Gastrocnemius medialis (tissue), 4 donors: ENCODE data around the gene TBCA. TPM values are rescaled to one million over a fixed set of nuclear protein-coding genes. Genes with fewer than 3 reads are reported as not detected.

ENCODE experiments used
- ATAC-seq, 2 donors: fragments of 150-250 bp; one replicate each; pipeline ENCODE4 v1.9.1; 2016
- DNase-seq, 2 donors: peaks; one replicate each; pipeline ENCODE4 v3.0.0-alpha.2; 2019
- H3K27ac ChIP-seq, 4 donors: fragments of 200-600 bp; sonication (generic); 1 replicate in 1 of 4; 2 replicates in 3 of 4; pipeline ENCODE4 v1.5.1; 2016 to 2018; ENCODE audit warnings: mild to moderate bottlenecking in 2 of 4, moderate library complexity in 1 of 4
- H3K27me3 ChIP-seq, 3 donors: fragments of 200-600 bp; sonication (generic) in 2 of 3; 1 replicate in 1 of 3; 2 replicates in 2 of 3; pipeline versions ENCODE4 v1.5.1 to v1.6.0; 2016 to 2019; ENCODE audit warnings: mild to moderate bottlenecking in 1 of 3, moderate library complexity in 1 of 3
- H3K36me3 ChIP-seq, 2 donors: fragments of 200-600 bp; sonication (generic) in 1 of 2; one replicate each; pipeline ENCODE4 v1.5.1; 2017 to 2018
- H3K4me1 ChIP-seq, 2 donors: fragments of 200-600 bp; sonication (generic) in 1 of 2; one replicate each; pipeline ENCODE4 v1.5.1; 2016 to 2017; ENCODE audit warnings: mild to moderate bottlenecking in 2 of 2
- H3K4me3 ChIP-seq, 4 donors: fragments of 200-600 bp; sonication (generic) in 3 of 4; 1 replicate in 1 of 4; 2 replicates in 3 of 4; pipeline ENCODE4 v1.5.1; 2016 to 2019; ENCODE audit warnings: mild to moderate bottlenecking in 2 of 4
- H3K9me3 ChIP-seq, 3 donors: fragments of 200-600 bp; sonication (generic) in 2 of 3; 1 replicate in 1 of 3; 2 replicates in 2 of 3; pipeline ENCODE4 v1.5.1; 2016 to 2019
- POLR2A ChIP-seq, 2 donors: fragments of 450-650 bp; IDR thresholded peaks; one replicate each; pipeline ENCODE4 v1.6.1; 2017; ENCODE audit warnings: antibody characterized with exemption in 2 of 2, mild to moderate bottlenecking in 2 of 2, moderate library complexity in 2 of 2
- in situ Hi-C, 4 donors: fragments of 200-750 bp; cut with MboI; loops; one replicate each; pipeline versions ENCODE4 v1.15.0 to v1.8.0; 2017; ENCODE audit warnings: low sequenced_read_pairs in 4 of 4
- intact Hi-C: fragments of 100-400 bp; cut with DNase I; formaldehyde crosslinking; loops from one replicate; pipeline ENCODE4 v1.15.1; 2023; ENCODE audit warnings: low total_unique reads
- total RNA-seq, 4 donors: library from RNA; depleted of rRNA; stranded (reverse); fragments of >200 nt; gene quantifications; one replicate each; pipeline versions ENCODE4 v1.1.0 to v1.2.3, GENCODE V29; 2016
- TF ChIP-seq, protein P1 (sequence below), 5 experiments: fragments of 450-650 bp in 3 of 5; fragments of 200-600 bp in 2 of 5; sonication (generic) in 2 of 5; IDR thresholded peaks in 4 of 5; conservative IDR thresholded peaks in 1 of 5; 1 replicate in 4 of 5; 2 replicates in 1 of 5; pipeline ENCODE4 v1.5.1; 2016 to 2019; ENCODE audit warnings: antibody characterized with exemption in 5 of 5, mild to moderate bottlenecking in 3 of 5, moderate library complexity in 3 of 5

Gene TBCA
- total RNA-seq, 4 donors from 2014 or later: 63.7 to 106 (median 88.1) TPM

DNA sequence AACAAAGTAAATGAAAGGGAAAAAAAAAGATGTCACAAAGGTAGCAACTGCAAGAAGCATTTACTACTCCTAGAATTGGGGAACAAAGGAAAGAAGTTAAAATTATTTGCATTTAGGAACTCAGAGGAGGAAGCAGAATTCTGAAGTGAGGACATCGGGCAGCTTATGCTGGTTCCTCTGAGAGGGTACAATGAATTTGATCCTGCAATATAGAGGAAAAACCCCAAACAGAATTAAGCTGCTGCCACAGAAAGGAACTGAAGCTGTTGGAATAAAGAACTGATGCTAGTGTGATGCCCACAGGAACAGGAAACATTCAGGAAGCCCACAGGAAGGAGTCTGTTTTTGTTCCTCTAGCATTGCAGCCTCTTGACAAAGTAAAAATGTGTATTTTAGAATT, 22.3 kb upstream of the TBCA start:
- Histone ChIP-seq H3K4me1 (no peaks in the 10 kb centered on the region), H3K4me3 (no peak overlapping the region), H3K9me3 (no peaks in the 10 kb centered on the region), H3K27ac (no peak overlapping the region), H3K27me3 (no peaks in the 10 kb centered on the region), H3K36me3 (no peaks in the 10 kb centered on the region)
- TF ChIP-seq, protein P1, sequence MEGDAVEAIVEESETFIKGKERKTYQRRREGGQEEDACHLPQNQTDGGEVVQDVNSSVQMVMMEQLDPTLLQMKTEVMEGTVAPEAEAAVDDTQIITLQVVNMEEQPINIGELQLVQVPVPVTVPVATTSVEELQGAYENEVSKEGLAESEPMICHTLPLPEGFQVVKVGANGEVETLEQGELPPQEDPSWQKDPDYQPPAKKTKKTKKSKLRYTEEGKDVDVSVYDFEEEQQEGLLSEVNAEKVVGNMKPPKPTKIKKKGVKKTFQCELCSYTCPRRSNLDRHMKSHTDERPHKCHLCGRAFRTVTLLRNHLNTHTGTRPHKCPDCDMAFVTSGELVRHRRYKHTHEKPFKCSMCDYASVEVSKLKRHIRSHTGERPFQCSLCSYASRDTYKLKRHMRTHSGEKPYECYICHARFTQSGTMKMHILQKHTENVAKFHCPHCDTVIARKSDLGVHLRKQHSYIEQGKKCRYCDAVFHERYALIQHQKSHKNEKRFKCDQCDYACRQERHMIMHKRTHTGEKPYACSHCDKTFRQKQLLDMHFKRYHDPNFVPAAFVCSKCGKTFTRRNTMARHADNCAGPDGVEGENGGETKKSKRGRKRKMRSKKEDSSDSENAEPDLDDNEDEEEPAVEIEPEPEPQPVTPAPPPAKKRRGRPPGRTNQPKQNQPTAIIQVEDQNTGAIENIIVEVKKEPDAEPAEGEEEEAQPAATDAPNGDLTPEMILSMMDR (IDR thresholded peaks at IDR 0.05 in 4 of 5, conservative IDR thresholded peaks at IDR 0.05 in 1 of 5): no peak
- no peak for TF ChIP-seq POLR2A (IDR thresholded peaks at IDR 0.05)
- no peak for DNase-seq
- ATAC-seq: no peak
- intact Hi-C loops: no loop called here
- in situ Hi-C loops: no loop called here

GRCh38 chr5:77797136-77797535, 21.0 kb upstream of the TBCA start:
- Histone ChIP-seq H3K27me3 (no peaks in the 10 kb centered on the region), H3K4me3 (no peak overlapping the region), H3K36me3 (no peaks in the 10 kb centered on the region), H3K9me3 (no peaks in the 10 kb centered on the region), H3K4me1 (no peaks in the 10 kb centered on the region), H3K27ac (no peak overlapping the region)
- no peak for TF ChIP-seq POLR2A (IDR thresholded peaks at IDR 0.05)
- TF ChIP-seq, protein P1 (IDR thresholded peaks at IDR 0.05 in 4 of 5, conservative IDR thresholded peaks at IDR 0.05 in 1 of 5): no peak
- in situ Hi-C loops (no loop called here), intact Hi-C loops (no loop called here)
- DNase-seq (no peak), ATAC-seq (no peak)

DNA sequence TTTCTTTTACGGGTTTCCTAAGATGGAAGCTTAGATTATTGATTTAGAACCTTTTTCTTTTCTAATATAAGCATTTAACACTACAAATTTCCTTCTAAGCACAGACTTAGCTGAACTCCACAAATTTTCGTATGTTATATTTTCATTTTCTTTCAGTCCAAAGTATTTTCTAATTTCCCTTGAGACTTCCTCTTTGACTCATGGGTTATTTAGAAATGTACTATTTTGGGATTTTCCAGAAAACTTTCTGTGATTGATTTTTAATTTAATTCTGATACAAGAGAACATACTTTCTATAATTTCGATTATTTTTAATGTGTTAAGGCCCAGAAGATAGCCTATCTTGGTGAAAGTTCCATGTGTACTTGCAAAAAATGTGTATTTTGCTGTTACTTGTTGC, 19.7 kb upstream of the TBCA start:
- DNase-seq: no peak
- Histone ChIP-seq H3K9me3 (no peaks in the 10 kb centered on the region), H3K36me3 (no peaks in the 10 kb centered on the region), H3K4me1 (no peaks in the 10 kb centered on the region), H3K27me3 (no peaks in the 10 kb centered on the region), H3K4me3 (no peak overlapping the region), H3K27ac (no peak overlapping the region)
- in situ Hi-C loops (no loop called here), intact Hi-C loops (no loop called here)
- TF ChIP-seq POLR2A (IDR thresholded peaks at IDR 0.05): no peak
- TF ChIP-seq, protein P1 (IDR thresholded peaks at IDR 0.05 in 4 of 5, conservative IDR thresholded peaks at IDR 0.05 in 1 of 5): no peak
- ATAC-seq: no peak

DNA sequence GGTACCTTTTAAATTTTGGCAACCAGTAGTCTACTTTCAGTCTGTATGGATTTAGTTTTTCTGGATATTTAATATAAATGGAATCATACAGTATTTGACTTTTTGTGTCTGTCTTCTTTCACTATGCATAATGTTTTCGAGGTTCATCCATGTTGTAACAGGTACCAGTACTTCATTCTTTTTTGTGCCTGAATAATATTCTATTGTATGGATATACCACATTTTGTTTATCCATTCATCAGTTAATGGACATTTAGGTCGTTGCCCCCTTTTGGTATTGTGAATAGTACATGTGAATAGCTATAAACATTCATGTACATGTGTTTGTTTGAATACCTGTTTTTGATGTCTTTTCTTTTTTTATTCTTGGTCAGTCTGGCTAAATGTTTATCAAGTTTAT, 19.1 kb upstream of the TBCA start:
- no peaks in the 10 kb centered on the region for H3K4me1 ChIP-seq
- TF ChIP-seq, protein P1 (IDR thresholded peaks at IDR 0.05 in 4 of 5, conservative IDR thresholded peaks at IDR 0.05 in 1 of 5): no peak
- no peak for TF ChIP-seq POLR2A (IDR thresholded peaks at IDR 0.05)
- no peak overlapping the region for H3K4me3 ChIP-seq
- DNase-seq (no peak), ATAC-seq (no peak)
- no peak overlapping the region for H3K27ac ChIP-seq
- no peaks in the 10 kb centered on the region for H3K36me3 ChIP-seq
- no peaks in the 10 kb centered on the region for H3K9me3 ChIP-seq
- H3K27me3 ChIP-seq: no peaks in the 10 kb centered on the region
- intact Hi-C loops (no loop called here), in situ Hi-C loops (no loop called here)

DNA sequence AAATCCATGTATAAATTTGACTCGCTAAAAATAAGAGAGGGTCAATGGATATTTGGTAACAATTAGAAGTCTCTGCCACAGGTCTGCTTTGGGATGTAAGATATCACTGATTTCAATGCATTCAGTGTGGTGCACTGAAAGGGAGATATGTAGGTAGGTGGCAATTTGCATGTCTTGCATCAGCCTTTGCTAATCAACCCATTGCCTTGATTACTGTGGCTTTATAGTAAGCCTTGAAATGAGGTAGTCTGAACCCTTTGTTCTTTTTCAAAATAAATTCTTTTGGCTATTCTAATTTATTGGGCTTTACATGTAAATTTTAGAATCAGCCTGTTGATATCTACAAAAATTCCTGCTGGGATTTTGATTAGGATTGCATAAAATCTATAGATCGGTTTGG, 15.8 kb upstream of the TBCA start:
- intact Hi-C loops (no loop called here), in situ Hi-C loops (no loop called here)
- no peak overlapping the region for H3K4me3 ChIP-seq
- no peaks in the 10 kb centered on the region for H3K4me1 ChIP-seq
- no peaks in the 10 kb centered on the region for H3K27me3 ChIP-seq
- no peak for TF ChIP-seq POLR2A (IDR thresholded peaks at IDR 0.05)
- TF ChIP-seq, protein P1 (IDR thresholded peaks at IDR 0.05 in 4 of 5, conservative IDR thresholded peaks at IDR 0.05 in 1 of 5): no peak
- DNase-seq: no peak
- no peaks in the 10 kb centered on the region for H3K9me3 ChIP-seq
- no peaks in the 10 kb centered on the region for H3K36me3 ChIP-seq
- H3K27ac ChIP-seq: no peak overlapping the region
- no peak for ATAC-seq
